ENCODE measurements around the gene KISS1.

DNA sequence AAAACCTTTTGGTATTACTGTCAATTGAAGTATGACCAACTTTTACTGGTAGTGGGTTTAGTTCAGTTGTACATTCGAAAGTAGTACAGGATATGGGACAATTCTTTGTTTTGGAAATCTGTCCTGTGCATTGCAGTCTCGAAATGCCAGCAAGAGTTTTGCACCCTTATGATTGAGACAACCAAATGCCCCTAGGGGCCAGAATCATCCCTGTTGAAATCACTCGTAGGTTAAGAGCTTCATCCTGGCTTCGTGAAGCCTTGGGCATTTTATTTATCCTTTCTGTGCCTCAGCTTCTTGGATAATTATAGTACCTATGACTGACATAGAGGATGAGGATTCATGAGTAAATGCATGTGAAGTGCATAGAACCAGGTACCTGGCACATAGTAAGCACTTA is 19.9 kb upstream of the KISS1 start:
- TF ChIP-seq POLR2AphosphoS5 (IDR thresholded peaks at IDR 0.05; ENCODE audit: low read depth, low read length) = no peak
- TF ChIP-seq, protein P1, sequence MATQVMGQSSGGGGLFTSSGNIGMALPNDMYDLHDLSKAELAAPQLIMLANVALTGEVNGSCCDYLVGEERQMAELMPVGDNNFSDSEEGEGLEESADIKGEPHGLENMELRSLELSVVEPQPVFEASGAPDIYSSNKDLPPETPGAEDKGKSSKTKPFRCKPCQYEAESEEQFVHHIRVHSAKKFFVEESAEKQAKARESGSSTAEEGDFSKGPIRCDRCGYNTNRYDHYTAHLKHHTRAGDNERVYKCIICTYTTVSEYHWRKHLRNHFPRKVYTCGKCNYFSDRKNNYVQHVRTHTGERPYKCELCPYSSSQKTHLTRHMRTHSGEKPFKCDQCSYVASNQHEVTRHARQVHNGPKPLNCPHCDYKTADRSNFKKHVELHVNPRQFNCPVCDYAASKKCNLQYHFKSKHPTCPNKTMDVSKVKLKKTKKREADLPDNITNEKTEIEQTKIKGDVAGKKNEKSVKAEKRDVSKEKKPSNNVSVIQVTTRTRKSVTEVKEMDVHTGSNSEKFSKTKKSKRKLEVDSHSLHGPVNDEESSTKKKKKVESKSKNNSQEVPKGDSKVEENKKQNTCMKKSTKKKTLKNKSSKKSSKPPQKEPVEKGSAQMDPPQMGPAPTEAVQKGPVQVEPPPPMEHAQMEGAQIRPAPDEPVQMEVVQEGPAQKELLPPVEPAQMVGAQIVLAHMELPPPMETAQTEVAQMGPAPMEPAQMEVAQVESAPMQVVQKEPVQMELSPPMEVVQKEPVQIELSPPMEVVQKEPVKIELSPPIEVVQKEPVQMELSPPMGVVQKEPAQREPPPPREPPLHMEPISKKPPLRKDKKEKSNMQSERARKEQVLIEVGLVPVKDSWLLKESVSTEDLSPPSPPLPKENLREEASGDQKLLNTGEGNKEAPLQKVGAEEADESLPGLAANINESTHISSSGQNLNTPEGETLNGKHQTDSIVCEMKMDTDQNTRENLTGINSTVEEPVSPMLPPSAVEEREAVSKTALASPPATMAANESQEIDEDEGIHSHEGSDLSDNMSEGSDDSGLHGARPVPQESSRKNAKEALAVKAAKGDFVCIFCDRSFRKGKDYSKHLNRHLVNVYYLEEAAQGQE (IDR thresholded peaks at IDR 0.05; ENCODE audit: insufficient read depth in 1 of 2, low read depth in 2 of 2, low read length in 2 of 2) = no peak
- no peak for TF ChIP-seq SIN3A (IDR thresholded peaks at IDR 0.05; ENCODE audit: borderline replicate concordance, insufficient read depth, low read length)
- TF ChIP-seq TAF1 (IDR thresholded peaks at IDR 0.05; ENCODE audit: borderline replicate concordance, insufficient read depth, low read length) = no peak
